Measurements from ENCODE around the gene DHX36.

GRCh38 chr3:154250291-154250690 is 74.0 kb downstream of the DHX36 start:
- TF ChIP-seq EZH2 (IDR thresholded peaks at IDR 0.05; ENCODE audit: borderline replicate concordance, low read depth, low read length, poor library complexity, severe bottlenecking), result no peak
- TF ChIP-seq, protein P1, sequence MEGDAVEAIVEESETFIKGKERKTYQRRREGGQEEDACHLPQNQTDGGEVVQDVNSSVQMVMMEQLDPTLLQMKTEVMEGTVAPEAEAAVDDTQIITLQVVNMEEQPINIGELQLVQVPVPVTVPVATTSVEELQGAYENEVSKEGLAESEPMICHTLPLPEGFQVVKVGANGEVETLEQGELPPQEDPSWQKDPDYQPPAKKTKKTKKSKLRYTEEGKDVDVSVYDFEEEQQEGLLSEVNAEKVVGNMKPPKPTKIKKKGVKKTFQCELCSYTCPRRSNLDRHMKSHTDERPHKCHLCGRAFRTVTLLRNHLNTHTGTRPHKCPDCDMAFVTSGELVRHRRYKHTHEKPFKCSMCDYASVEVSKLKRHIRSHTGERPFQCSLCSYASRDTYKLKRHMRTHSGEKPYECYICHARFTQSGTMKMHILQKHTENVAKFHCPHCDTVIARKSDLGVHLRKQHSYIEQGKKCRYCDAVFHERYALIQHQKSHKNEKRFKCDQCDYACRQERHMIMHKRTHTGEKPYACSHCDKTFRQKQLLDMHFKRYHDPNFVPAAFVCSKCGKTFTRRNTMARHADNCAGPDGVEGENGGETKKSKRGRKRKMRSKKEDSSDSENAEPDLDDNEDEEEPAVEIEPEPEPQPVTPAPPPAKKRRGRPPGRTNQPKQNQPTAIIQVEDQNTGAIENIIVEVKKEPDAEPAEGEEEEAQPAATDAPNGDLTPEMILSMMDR (conservative IDR thresholded peaks at IDR 0.05; ENCODE audit: low read depth, low read length), result no peak
